Measurements from ENCODE around the gene PARD3B.

- TF ChIP-seq POLR2A (IDR thresholded peaks at IDR 0.05; ENCODE audit: low read depth, low read length): no peak
- TF ChIP-seq PAX5 (IDR thresholded peaks at IDR 0.05; ENCODE audit: insufficient read depth, low read length, severe bottlenecking): no peak
- TF ChIP-seq POLR2AphosphoS5 (IDR thresholded peaks at IDR 0.05; ENCODE audit: low read depth, low read length): no peak
- no peak for TF ChIP-seq TAF1 (IDR thresholded peaks at IDR 0.05; ENCODE audit: low read depth, low read length)
Observed at GRCh38 chr2:204655101-204655500, 109.8 kb downstream of the PARD3B start.

All from GM12891 (cell line).